Prostate gland (tissue), 2 donors: ENCODE results near the gene DEPDC1. TPM values are rescaled to one million over a fixed set of nuclear protein-coding genes. Genes with fewer than 3 reads are reported as not detected.

Experiments
- DNase-seq: peaks from one replicate; pipeline ENCODE4 v3.0.0-alpha.2; 2019; ENCODE audit warnings: low spot score
- H3K27ac ChIP-seq, 2 donors: fragments of 200-600 bp; sonication (generic); 2 replicates each; pipeline ENCODE4 v1.5.1; 2017 to 2019
- H3K27me3 ChIP-seq: fragments of 200-600 bp; sonication (generic); replicated peaks from 2 replicates; pipeline ENCODE4 v1.5.1; 2019; ENCODE audit not compliant: insufficient read depth
- H3K36me3 ChIP-seq, 2 donors: fragments of 200-600 bp; sonication (generic); 1 replicate in 1 of 2; 2 replicates in 1 of 2; pipeline versions ENCODE4 v1.5.1 to v1.8.1; 2017 to 2019
- H3K4me1 ChIP-seq: fragments of 200-600 bp; sonication (generic); replicated peaks from 2 replicates; pipeline ENCODE4 v1.5.1; 2019
- H3K4me3 ChIP-seq, 2 donors: fragments of 200-600 bp; sonication (generic); 2 replicates each; pipeline ENCODE4 v1.5.1; 2017 to 2019
- H3K9me3 ChIP-seq: fragments of 200-600 bp; sonication (generic); 2 replicates; pipeline ENCODE4 v1.5.1; 2017
- CTCF ChIP-seq, 4 experiments: fragments of 200-600 bp in 2 of 4; fragments of 450-650 bp in 2 of 4; sonication (generic) in 2 of 4; IDR thresholded peaks; 1 replicate in 3 of 4; 2 replicates in 1 of 4; pipeline ENCODE4 v1.5.1; 2016 to 2019; ENCODE audit warnings: antibody characterized with exemption in 4 of 4, mild to moderate bottlenecking in 2 of 4, moderate library complexity in 2 of 4
- POLR2A ChIP-seq: fragments of 450-650 bp; IDR thresholded peaks from one replicate; pipeline ENCODE4 v1.6.1; 2016; ENCODE audit warnings: antibody characterized with exemption, mild to moderate bottlenecking
- POLR2AphosphoS5 ChIP-seq: sonication (generic); formaldehyde crosslinking; IDR thresholded peaks from one replicate; pipeline ENCODE4 v1.6.1; 2017; ENCODE audit warnings: antibody characterized with exemption
- WGBS: methylation state at CpG from one replicate; pipeline ENCODE4 v1.1.5; 2018; 5-methylcytosine and 5-hydroxymethylcytosine counted together
- intact Hi-C: fragments of 100-400 bp; cut with DNase I; formaldehyde crosslinking; loops from one replicate; pipeline ENCODE4 v1.14.2; 2022
- total RNA-seq, 2 donors: library from RNA; depleted of rRNA; stranded (reverse); fragments of >200 nt; gene quantifications; one replicate each; pipeline ENCODE4 v1.1.0, GENCODE V29; 2016

The DEPDC1 gene
- total RNA-seq, 2 donors from 2014 or later, result 0.46 to 3.0 TPM

GRCh38 chr1:68464891-68465290 lies 32.0 kb downstream of the DEPDC1 start:
- intact Hi-C loops, result no loop called here

GRCh38 chr1:68460935-68461334 lies 35.9 kb downstream of the DEPDC1 start:
- no peaks in the 10 kb centered on the region for H3K27me3 ChIP-seq
- H3K4me1 ChIP-seq, result no peaks in the 10 kb centered on the region
- DNase-seq, result no peak
- TF ChIP-seq POLR2AphosphoS5 (no peak), POLR2A (no peak), CTCF (IDR thresholded peaks at IDR 0.05) (no peak)
- H3K4me3 ChIP-seq, result no peak overlapping the region
- no peaks in the 10 kb centered on the region for H3K36me3 ChIP-seq
- H3K27ac ChIP-seq, result no peak overlapping the region
- no peaks in the 10 kb centered on the region for H3K9me3 ChIP-seq
- intact Hi-C loops, result no loop called here
- 83% methylated on average over 4 of the region's 4 CpGs for WGBS

More at GRCh38 chr1:68464891-68465290, 32.0 kb downstream of the DEPDC1 start:
- Histone ChIP-seq H3K36me3 (no peaks in the 10 kb centered on the region), H3K27ac (no peak overlapping the region), H3K9me3 (no peaks in the 10 kb centered on the region), H3K27me3 (no peaks in the 10 kb centered on the region), H3K4me1 (no peaks in the 10 kb centered on the region), H3K4me3 (no peak overlapping the region)
- no peak for TF ChIP-seq CTCF (IDR thresholded peaks at IDR 0.05)
- WGBS, result 56% methylated on average over 6 of the region's 6 CpGs
- DNase-seq, result no peak

GRCh38 chr1:68459796-68460195 lies 37.1 kb downstream of the DEPDC1 start:
- DNase-seq, result no peak
- Histone ChIP-seq H3K4me3 (no peak overlapping the region), H3K27me3 (no peaks in the 10 kb centered on the region), H3K36me3 (no peaks in the 10 kb centered on the region), H3K4me1 (no peaks in the 10 kb centered on the region), H3K9me3 (no peaks in the 10 kb centered on the region), H3K27ac (no peak overlapping the region)
- WGBS, result 77% methylated on average over 1 of the region's 1 CpG
- TF ChIP-seq CTCF (IDR thresholded peaks at IDR 0.05) (no peak), POLR2AphosphoS5 (no peak), POLR2A (no peak)
- intact Hi-C loops, result no loop called here

GRCh38 chr1:68459091-68459490 lies 37.8 kb downstream of the DEPDC1 start:
- intact Hi-C loops, result no loop called here
- no peak overlapping the region for H3K4me3 ChIP-seq

GRCh38 chr1:68456202-68456601 lies 40.7 kb downstream of the DEPDC1 start:
- H3K4me1 ChIP-seq, result no peaks in the 10 kb centered on the region
- H3K4me3 ChIP-seq, result no peak overlapping the region
- 96% methylated on average over 1 of the region's 1 CpG for WGBS
- no peaks in the 10 kb centered on the region for H3K9me3 ChIP-seq
- no peak for DNase-seq
- no peak overlapping the region for H3K27ac ChIP-seq
- TF ChIP-seq POLR2AphosphoS5 (no peak), POLR2A (no peak), CTCF (IDR thresholded peaks at IDR 0.05) (no peak)
- no peaks in the 10 kb centered on the region for H3K36me3 ChIP-seq
- intact Hi-C loops, result no loop called here
- H3K27me3 ChIP-seq, result no peaks in the 10 kb centered on the region

More at GRCh38 chr1:68459091-68459490, 37.8 kb downstream of the DEPDC1 start:
- 82% methylated on average over 2 of the region's 2 CpGs for WGBS
- Histone ChIP-seq H3K27ac (no peak overlapping the region), H3K36me3 (no peaks in the 10 kb centered on the region), H3K4me1 (no peaks in the 10 kb centered on the region), H3K9me3 (no peaks in the 10 kb centered on the region), H3K27me3 (no peaks in the 10 kb centered on the region)
- TF ChIP-seq POLR2AphosphoS5, result no peak
- TF ChIP-seq CTCF (IDR thresholded peaks at IDR 0.05), result no peak
- no peak for DNase-seq
